Activated CD8-positive, alpha-beta memory T cell treated with anti-CD3 and anti-CD28 coated beads for 36 hours (primary cell): ENCODE data around the gene KCTD4. TPM values are rescaled to one million over a fixed set of nuclear protein-coding genes. Genes with fewer than 3 reads are reported as not detected.
"Not testable (repeated sequence)": the region's sequence is repeated elsewhere in the genome, so short reads cannot be mapped to it uniquely, and the experiment has no call there.

ENCODE experiments used
- CTCF ChIA-PET: fragments of 350-600 bp; sonication (Branson Sonifier 250); formaldehyde crosslinking; loops from one replicate; lab custom pipeline; 2021; ENCODE audit warnings: antibody characterized with exemption; lab: Charles Lee
- POLR2A ChIA-PET: fragments of 350-600 bp; sonication (Branson Sonifier 250); formaldehyde crosslinking; loops from one replicate; lab custom pipeline; 2021; ENCODE audit warnings: antibody characterized with exemption; lab: Charles Lee
- total RNA-seq, 2 experiments: library from RNA; stranded (reverse); gene quantifications; one replicate each; pipeline ENCODE4 v1.2.3, GENCODE V29; 2021

Gene KCTD4
- total RNA-seq, 2 experiments from 2014 or later = not detected

GRCh38 chr13:45219123-45219891 lies 18.5 kb upstream of the KCTD4 start:
- ChIA-PET POLR2A (no interaction called here), CTCF (no interaction called here)

GRCh38 chr13:45218689-45219088 lies 17.8 kb upstream of the KCTD4 start:
- ChIA-PET POLR2A (no interaction called here), CTCF (no interaction called here)

DNA sequence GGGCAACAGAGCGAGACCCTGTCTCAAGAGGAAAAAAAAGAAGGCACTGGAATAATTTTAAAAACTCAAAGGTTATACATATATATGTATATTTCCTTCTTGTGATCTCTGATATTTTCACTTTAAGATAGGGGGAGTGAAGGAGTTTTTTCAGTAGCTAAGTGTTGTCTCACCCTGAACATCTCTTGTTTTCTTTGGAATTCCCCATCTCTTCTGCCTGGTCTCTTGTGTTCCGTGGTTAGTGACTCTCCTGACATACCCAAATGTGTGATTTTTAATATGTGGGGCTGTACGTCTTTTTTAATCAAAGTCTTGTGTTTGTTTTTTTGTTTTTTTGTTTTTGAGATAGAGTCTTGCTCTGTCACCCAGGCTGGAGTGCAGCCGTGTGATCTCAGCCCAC lies 15.3 kb upstream of the KCTD4 start:
- CTCF ChIA-PET = no interaction called here
- POLR2A ChIA-PET = no interaction called here

- ChIA-PET POLR2A (no interaction called here), CTCF (no interaction called here)
Measured at GRCh38 chr13:45215392-45216077, 14.7 kb upstream of the KCTD4 start.

GRCh38 chr13:45209229-45209628 lies 8.4 kb upstream of the KCTD4 start:
- ChIA-PET POLR2A (no interaction called here), CTCF (no interaction called here)

GRCh38 chr13:45208132-45208531 lies 7.3 kb upstream of the KCTD4 start:
- CTCF ChIA-PET = no interaction called here
- POLR2A ChIA-PET = interaction anchor here (0.6 kb wide), 1 partner anchor 71 kb away, joined by 3 read pairs; no protein-coding TSS in a partner anchor

- POLR2A ChIA-PET = interaction anchor here (0.6 kb wide), 1 partner anchor 70 kb away, joined by 3 read pairs; no protein-coding TSS in a partner anchor
- CTCF ChIA-PET = no interaction called here
Measured at GRCh38 chr13:45207319-45207718, 6.5 kb upstream of the KCTD4 start.

- ChIA-PET POLR2A (no interaction called here), CTCF (interaction anchor here (0.9 kb wide), 1 partner anchor 39 kb away, joined by 4 read pairs; no protein-coding TSS in a partner anchor)
Measured at GRCh38 chr13:45206340-45206739, 5.5 kb upstream of the KCTD4 start.

DNA sequence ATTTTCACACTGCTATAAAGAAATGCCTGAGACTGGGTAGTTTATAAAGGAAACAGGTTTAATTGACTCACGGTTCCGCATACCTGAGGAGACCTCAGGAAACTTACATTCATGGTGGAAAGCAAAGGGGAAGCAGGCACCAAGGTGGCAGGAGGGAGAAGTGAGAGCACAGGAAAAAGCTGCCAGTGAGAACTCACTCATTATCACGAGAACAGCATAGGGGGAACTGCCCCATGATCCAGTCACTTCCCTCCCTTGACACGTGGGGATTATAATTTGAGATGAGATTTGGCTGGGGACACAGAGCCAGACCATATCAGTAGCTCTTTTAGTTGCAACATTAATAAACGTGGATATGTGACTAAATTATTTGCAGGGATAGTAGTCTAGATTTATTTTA lies 4.3 kb upstream of the KCTD4 start:
- ChIA-PET CTCF (no interaction called here), POLR2A (no interaction called here)

GRCh38 chr13:45199711-45200110 lies 1.1 kb downstream of the KCTD4 start:
- ChIA-PET POLR2A (no interaction called here), CTCF (interaction anchor here (0.6 kb wide), 1 partner anchor 41 kb away, joined by 3 read pairs; no protein-coding TSS in a partner anchor)

DNA sequence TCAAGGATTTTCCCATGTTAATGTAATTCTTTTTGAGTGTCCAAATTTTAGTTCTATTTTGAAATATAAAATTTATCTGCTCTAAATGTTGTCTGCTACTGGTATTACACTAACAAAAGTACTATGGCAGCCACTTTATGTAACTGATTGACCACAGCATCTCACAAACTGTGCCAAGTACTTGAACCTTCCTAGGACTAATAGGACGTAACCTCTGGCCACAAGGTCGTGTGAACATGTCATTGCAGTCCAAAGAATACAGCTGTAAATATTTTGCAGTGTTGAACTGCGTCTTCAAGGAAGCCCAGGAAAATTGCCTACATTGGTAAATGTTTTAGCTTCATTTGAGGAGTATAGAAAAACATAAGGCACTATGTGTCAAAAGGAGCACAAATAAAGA lies 1.9 kb downstream of the KCTD4 start:
- ChIA-PET POLR2A (no interaction called here), CTCF (interaction anchor here (0.6 kb wide), 1 partner anchor 42 kb away, joined by 3 read pairs; no protein-coding TSS in a partner anchor)

- CTCF ChIA-PET = no interaction called here
- POLR2A ChIA-PET = no interaction called here
Measured at GRCh38 chr13:45198041-45198440, 2.8 kb downstream of the KCTD4 start.

- ChIA-PET POLR2A (no interaction called here), CTCF (interaction anchor here (0.6 to 1.3 kb wide), 2 partner anchors 30 to 52 kb away, joined by 3 to 4 read pairs; no protein-coding TSS in a partner anchor)
Measured at GRCh38 chr13:45196622-45197021, 4.2 kb downstream of the KCTD4 start.

DNA sequence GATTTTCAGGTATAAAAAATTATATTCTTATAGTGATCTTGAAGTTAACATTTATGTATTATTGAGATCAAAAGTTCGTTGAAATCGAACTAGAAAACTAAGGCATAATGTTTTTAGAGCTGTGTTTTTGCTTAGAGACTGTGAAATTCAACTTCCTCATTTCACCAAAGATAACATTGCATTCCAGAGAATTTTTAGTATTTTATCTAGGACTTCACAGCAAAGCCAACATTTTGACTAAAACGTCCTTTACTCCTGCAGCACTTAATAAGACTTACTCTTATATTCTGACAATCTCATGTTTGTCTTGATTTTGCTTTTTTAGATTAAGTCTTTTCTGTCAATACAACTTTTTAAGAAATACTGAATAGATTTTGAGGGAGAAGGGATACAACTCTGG lies 4.7 kb downstream of the KCTD4 start:
- ChIA-PET CTCF (interaction anchor here (1.3 kb wide), 1 partner anchor 29 kb away, joined by 3 read pairs; no protein-coding TSS in a partner anchor), POLR2A (no interaction called here)

DNA sequence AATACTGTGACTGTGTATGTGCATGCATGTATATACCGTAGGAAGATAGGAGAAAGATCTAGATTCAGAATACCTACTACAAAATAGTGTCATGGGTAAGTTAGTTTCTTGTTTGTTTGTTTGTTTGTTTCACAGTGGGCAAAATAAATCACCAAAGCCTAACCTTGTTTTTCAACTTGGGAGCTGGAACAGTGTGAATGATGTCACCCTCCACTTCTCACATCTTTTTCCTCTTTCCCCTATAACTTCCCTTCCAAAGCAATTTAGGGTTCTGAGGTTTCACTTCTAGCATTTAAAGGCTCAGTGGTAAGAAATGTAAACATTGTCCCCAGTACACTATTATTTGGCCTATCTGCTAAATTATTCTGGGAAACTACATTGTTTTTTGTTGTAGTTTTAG lies 5.4 kb downstream of the KCTD4 start:
- CTCF ChIA-PET = no interaction called here
- POLR2A ChIA-PET = no interaction called here

DNA sequence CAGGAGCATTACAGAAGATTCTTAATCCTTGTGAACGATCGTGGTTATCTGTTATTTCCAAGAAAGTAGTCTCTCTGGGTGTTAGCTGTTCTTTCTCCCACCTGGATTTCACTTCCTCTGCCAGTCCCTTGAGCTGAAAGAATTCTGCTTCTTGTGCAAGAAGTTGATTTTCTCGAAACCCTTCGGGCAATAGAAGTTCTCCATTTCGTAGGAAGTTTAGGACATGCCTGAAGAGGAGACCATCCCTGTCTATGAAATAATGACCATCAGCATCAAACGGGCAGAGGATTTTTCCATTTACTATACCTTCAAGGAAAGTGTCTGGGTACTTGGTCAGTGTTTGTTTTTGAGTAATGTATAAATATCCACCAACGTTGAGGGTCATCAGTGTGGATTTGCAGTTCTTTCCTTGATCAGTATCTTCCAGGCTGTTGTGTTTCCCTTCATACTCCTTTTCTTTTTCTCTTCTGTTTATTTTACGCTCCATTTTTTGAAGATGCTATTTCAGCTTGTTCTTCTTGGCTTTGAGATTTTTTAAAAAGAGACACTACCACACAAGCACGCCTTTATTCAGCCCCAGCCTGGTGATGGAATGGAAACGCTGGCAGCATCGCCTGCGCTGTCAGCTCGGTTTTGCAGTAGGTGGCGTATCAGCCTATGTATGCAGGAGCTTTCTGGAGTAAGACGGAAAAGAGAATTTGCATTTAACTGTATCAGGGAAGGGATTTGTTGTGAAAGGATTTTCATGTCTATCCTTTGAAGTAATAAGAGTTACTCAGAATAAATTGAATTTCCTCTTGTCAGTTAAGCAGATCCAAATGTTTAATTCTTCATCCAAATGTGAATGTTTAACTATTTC lies 6.5 kb downstream of the KCTD4 start:
- ChIA-PET CTCF (no interaction called here), POLR2A (no interaction called here)

DNA sequence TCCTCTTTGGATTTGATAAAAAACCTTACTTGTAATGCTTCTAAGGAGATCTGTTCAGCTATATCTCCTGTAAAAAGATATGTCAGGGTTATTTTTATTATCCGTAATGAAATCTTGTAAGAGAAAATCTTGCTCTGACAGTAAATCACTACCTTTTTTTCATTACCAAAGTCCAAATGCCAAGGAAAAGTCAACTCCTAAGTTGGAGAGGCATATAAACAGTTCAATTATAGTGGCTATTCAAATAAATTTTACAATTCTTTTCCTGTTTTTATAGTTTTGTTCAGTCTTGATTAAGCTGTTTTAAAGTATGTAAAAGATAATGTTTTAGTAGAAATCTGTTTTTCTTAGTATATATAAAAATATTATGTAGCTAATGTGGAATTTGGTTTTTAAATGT lies 9.0 kb downstream of the KCTD4 start:
- ChIA-PET POLR2A (no interaction called here), CTCF (no interaction called here)

DNA sequence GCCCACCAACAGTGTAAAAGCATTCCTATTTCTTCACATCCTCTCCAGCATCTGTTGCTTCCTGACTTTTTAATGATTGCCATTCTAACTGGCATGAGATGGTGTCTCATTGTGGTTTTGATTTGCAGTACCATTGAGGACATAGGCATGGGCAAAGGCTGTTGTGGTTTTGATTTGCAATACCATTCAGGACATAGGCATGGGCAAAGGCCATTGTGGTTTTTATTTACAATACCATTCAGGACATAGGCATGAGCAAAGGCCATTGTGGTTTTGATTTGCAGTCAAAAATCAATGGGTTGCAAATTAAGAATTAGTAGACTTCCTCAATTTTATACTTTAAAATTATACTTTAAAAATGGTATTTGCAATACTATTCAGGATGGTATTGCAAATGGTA lies 11.3 kb downstream of the KCTD4 start:
- CTCF ChIA-PET, POLR2A ChIA-PET: not testable (repeated sequence)

DNA sequence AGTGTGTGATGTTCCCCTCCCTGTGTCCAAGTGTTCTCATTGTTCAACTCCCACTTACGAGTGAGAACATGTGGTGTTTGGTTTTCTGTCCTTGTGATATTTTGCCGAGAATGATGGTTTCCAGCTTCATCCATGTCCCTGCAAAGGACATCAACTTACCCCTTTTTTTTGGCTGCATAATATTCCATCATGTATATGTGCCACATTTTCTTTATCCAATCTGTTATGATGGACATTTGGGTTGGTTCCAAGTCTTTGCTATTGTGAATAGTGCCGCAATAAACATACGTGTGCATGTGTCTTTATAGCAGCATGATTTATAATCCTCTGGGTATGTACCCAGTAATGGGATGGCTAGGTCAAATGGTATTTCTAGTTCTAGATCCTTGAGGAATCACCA lies 11.8 kb downstream of the KCTD4 start:
- POLR2A ChIA-PET, CTCF ChIA-PET: not testable (repeated sequence)

DNA sequence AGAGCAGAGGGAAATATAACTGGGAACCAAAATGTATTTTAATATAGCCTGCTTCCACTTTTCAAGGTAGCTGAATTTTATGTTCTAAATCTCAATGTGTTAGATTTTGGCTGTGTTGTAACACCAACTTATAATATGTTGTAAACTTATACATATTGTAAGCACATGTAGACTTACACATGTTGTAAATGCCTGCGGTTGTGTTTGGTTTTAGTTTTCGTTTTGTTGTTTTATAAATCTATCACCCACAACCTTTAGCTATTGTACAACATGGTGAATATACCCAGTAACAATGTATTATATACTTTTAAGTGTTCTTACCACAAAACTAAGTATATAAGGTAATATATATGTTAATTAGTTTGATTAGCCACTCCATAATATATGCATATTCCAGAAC lies 15.6 kb downstream of the KCTD4 start:
- CTCF ChIA-PET = no interaction called here

More for the DNA sequence above, 15.6 kb downstream of the KCTD4 start:
- POLR2A ChIA-PET = no interaction called here
